Measurements from ENCODE around the gene GRPEL1. TPM values are rescaled to one million over a fixed set of nuclear protein-coding genes. Genes with fewer than 3 reads are reported as not detected.
"Not testable (repeated sequence)": the region's sequence is repeated elsewhere in the genome, so short reads cannot be mapped to it uniquely, and the experiment has no call there.

The GRPEL1 gene
- total RNA-seq, 1 experiment from 2014 or later, result 26.2 TPM

GRCh38 chr4:7101692-7102515 lies 34.0 kb upstream of the GRPEL1 start:
- peak overlapping the region; percentile 55; the same call in 1 of the 2 replicates for H3K4me3 ChIP-seq
- no peaks in the 10 kb centered on the region for H3K27me3 ChIP-seq

GRCh38 chr4:7096236-7096635 lies 28.4 kb upstream of the GRPEL1 start:
- H3K36me3 ChIP-seq, result no peaks in the 10 kb centered on the region
- H3K27me3 ChIP-seq, result no peaks in the 10 kb centered on the region
- H3K4me3 ChIP-seq, result no peak overlapping the region
- DNase-seq, result no peak
- no peaks in the 10 kb centered on the region for H3K9me3 ChIP-seq

More at GRCh38 chr4:7101692-7102515, 34.0 kb upstream of the GRPEL1 start:
- Histone ChIP-seq H3K9me3 (no peaks in the 10 kb centered on the region), H3K36me3 (no peaks in the 10 kb centered on the region)
- DNase-seq, result peak; percentile 69

- H3K9me3 ChIP-seq, result no peaks in the 10 kb centered on the region
- H3K36me3 ChIP-seq, result no peaks in the 10 kb centered on the region
- no peaks in the 10 kb centered on the region for H3K27me3 ChIP-seq
- H3K4me3 ChIP-seq, result no peak overlapping the region
- DNase-seq, result no peak
These were observed 27.8 kb upstream of the GRPEL1 start for GRCh38 chr4:7095611-7096155.

GRCh38 chr4:7094916-7095315 lies 27.1 kb upstream of the GRPEL1 start:
- H3K27me3 ChIP-seq, result no peaks in the 10 kb centered on the region
- no peaks in the 10 kb centered on the region for H3K9me3 ChIP-seq
- no peak for DNase-seq
- H3K36me3 ChIP-seq, result no peaks in the 10 kb centered on the region
- no peak overlapping the region for H3K4me3 ChIP-seq

- no peaks in the 10 kb centered on the region for H3K9me3 ChIP-seq
- H3K36me3 ChIP-seq, result no peaks in the 10 kb centered on the region
- H3K4me3 ChIP-seq, result no peak overlapping the region
- H3K27me3 ChIP-seq, result no peaks in the 10 kb centered on the region
- DNase-seq, result no peak
These were observed 24.2 kb upstream of the GRPEL1 start for GRCh38 chr4:7092026-7092425.

GRCh38 chr4:7089213-7089986 lies 21.5 kb upstream of the GRPEL1 start:
- no peak for DNase-seq
- no peaks in the 10 kb centered on the region for H3K27me3 ChIP-seq
- no peak overlapping the region for H3K4me3 ChIP-seq
- H3K9me3 ChIP-seq, result no peaks in the 10 kb centered on the region
- no peaks in the 10 kb centered on the region for H3K36me3 ChIP-seq

- H3K36me3 ChIP-seq, result no peaks in the 10 kb centered on the region
- no peaks in the 10 kb centered on the region for H3K27me3 ChIP-seq
- no peak overlapping the region for H3K4me3 ChIP-seq
- DNase-seq, result no peak
- no peaks in the 10 kb centered on the region for H3K9me3 ChIP-seq
These were observed 19.2 kb upstream of the GRPEL1 start for GRCh38 chr4:7087036-7087435.

GRCh38 chr4:7086384-7086783 lies 18.5 kb upstream of the GRPEL1 start:
- DNase-seq, result no peak
- Histone ChIP-seq H3K9me3 (no peaks in the 10 kb centered on the region), H3K36me3 (no peaks in the 10 kb centered on the region), H3K4me3 (no peak overlapping the region), H3K27me3 (no peaks in the 10 kb centered on the region)

GRCh38 chr4:7084564-7084961 lies 16.7 kb upstream of the GRPEL1 start:
- H3K27me3 ChIP-seq, DNase-seq, H3K4me3 ChIP-seq: not testable (repeated sequence)

GRCh38 chr4:7083597-7084563 lies 16.0 kb upstream of the GRPEL1 start:
- DNase-seq, result no peak
- Histone ChIP-seq H3K9me3 (no peaks in the 10 kb centered on the region), H3K36me3 (no peaks in the 10 kb centered on the region), H3K4me3 (no peak overlapping the region), H3K27me3 (no peaks in the 10 kb centered on the region)

More at GRCh38 chr4:7084564-7084961, 16.7 kb upstream of the GRPEL1 start:
- H3K36me3 ChIP-seq, H3K9me3 ChIP-seq: not testable (repeated sequence)

- not testable (repeated sequence) for H3K4me3 ChIP-seq, H3K27me3 ChIP-seq, DNase-seq, H3K36me3 ChIP-seq, H3K9me3 ChIP-seq
These were observed 12.0 kb upstream of the GRPEL1 start for GRCh38 chr4:7079909-7080308.

- not testable (repeated sequence) for H3K4me3 ChIP-seq, H3K9me3 ChIP-seq, H3K27me3 ChIP-seq, DNase-seq, H3K36me3 ChIP-seq
These were observed 11.6 kb upstream of the GRPEL1 start for GRCh38 chr4:7079483-7079882.

- Histone ChIP-seq H3K36me3 (no peaks in the 10 kb centered on the region), H3K9me3 (no peaks in the 10 kb centered on the region), H3K4me3 (no peak overlapping the region), H3K27me3 (no peaks in the 10 kb centered on the region)
- no peak for DNase-seq
These were observed 10.2 kb upstream of the GRPEL1 start for GRCh38 chr4:7078025-7078424.

- Histone ChIP-seq H3K27me3 (no peaks in the 10 kb centered on the region), H3K9me3 (no peaks in the 10 kb centered on the region)
- DNase-seq, result no peak
These were observed 9.5 kb upstream of the GRPEL1 start for GRCh38 chr4:7077371-7077770.

GRCh38 chr4:7076696-7077082 lies 8.8 kb upstream of the GRPEL1 start:
- Histone ChIP-seq H3K4me3 (no peak overlapping the region), H3K27me3 (no peaks in the 10 kb centered on the region), H3K9me3 (no peaks in the 10 kb centered on the region), H3K36me3 (no peaks in the 10 kb centered on the region)
- DNase-seq, result no peak

More at GRCh38 chr4:7077371-7077770, 9.5 kb upstream of the GRPEL1 start:
- no peaks in the 10 kb centered on the region for H3K36me3 ChIP-seq
- no peak overlapping the region for H3K4me3 ChIP-seq

GRCh38 chr4:7075962-7076695 lies 8.3 kb upstream of the GRPEL1 start:
- DNase-seq, result no peak

More at GRCh38 chr4:7075962-7076695, 8.3 kb upstream of the GRPEL1 start:
- no peaks in the 10 kb centered on the region for H3K36me3 ChIP-seq
- no peaks in the 10 kb centered on the region for H3K9me3 ChIP-seq
- no peaks in the 10 kb centered on the region for H3K27me3 ChIP-seq
- H3K4me3 ChIP-seq, result no peak overlapping the region

Data from MG63 (cell line).